PC-3 (cell line): Measurements from ENCODE around the gene ARL13B.

Source experiments
- EZH2 ChIP-seq: fragments of 300-600 bp; sonication (generic); IDR thresholded peaks from one replicate; pipeline ENCODE4 v1.6.1; 2017; ENCODE audit warnings: antibody characterized with exemption, mild to moderate bottlenecking, low read length; ENCODE audit not compliant: unreplicated experiment
- EZH2phosphoT487 ChIP-seq: fragments of 300-600 bp; sonication (generic); IDR thresholded peaks from 2 replicates; pipeline ENCODE4 v1.6.1; 2018; ENCODE audit warnings: mild to moderate bottlenecking, antibody characterized with exemption, low read length, borderline replicate concordance
- TF ChIP-seq, protein P1 (sequence below): fragments of 300-600 bp; sonication (generic); conservative IDR thresholded peaks from 2 replicates; pipeline ENCODE4 v1.5.1; 2017; ENCODE audit warnings: antibody characterized with exemption, low read depth, mild to moderate bottlenecking, low read length

DNA sequence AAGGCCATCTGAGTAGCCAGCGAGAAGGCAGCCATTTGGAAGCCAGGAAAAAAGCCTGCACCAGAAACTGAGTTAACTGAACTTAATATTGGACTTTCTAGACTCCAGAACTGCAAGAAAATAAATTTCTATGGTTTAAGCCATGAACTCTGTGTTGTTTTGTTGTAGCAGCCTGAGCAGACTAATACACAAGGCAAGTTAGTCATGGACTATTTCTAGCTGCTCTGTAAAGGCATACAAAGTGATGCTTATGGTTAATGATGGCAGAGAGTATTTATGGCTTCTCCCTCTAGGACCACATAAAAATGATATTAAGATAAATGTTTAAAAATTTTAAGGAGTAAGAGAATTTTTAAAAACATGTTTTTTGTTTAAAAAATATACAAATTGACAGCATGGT is 43.4 kb upstream of the ARL13B start:
- TF ChIP-seq, protein P1, sequence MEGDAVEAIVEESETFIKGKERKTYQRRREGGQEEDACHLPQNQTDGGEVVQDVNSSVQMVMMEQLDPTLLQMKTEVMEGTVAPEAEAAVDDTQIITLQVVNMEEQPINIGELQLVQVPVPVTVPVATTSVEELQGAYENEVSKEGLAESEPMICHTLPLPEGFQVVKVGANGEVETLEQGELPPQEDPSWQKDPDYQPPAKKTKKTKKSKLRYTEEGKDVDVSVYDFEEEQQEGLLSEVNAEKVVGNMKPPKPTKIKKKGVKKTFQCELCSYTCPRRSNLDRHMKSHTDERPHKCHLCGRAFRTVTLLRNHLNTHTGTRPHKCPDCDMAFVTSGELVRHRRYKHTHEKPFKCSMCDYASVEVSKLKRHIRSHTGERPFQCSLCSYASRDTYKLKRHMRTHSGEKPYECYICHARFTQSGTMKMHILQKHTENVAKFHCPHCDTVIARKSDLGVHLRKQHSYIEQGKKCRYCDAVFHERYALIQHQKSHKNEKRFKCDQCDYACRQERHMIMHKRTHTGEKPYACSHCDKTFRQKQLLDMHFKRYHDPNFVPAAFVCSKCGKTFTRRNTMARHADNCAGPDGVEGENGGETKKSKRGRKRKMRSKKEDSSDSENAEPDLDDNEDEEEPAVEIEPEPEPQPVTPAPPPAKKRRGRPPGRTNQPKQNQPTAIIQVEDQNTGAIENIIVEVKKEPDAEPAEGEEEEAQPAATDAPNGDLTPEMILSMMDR, result no peak
- no peak for TF ChIP-seq EZH2
- no peak for TF ChIP-seq EZH2phosphoT487
